Heart right ventricle (tissue), 16 donors: ENCODE results near the gene FRAT2. TPM values are rescaled to one million over a fixed set of nuclear protein-coding genes. Genes with fewer than 3 reads are reported as not detected.

Source experiments
- ATAC-seq, 8 donors: fragments of 200-7000 bp; cut with Tn5 transposase; one replicate each; pipeline ENCODE4 v1.9.1; 2020; ENCODE audit warnings: mild to moderate bottlenecking in 8 of 8, moderate library complexity in 8 of 8, moderate number of reproducible peaks in 1 of 8
- DNase-seq, 2 donors: peaks; one replicate each; pipeline ENCODE4 v3.0.0-alpha.2; 2020
- H3K27ac ChIP-seq, 10 donors: fragments of 200-600 bp; sonication (generic) in 2 of 10; one replicate each; pipeline versions ENCODE4 v1.5.0 to v1.8.0; 2020 to 2022; ENCODE audit warnings: mild to moderate bottlenecking in 3 of 10
- H3K27me3 ChIP-seq, 7 donors: fragments of 200-600 bp; one replicate each; pipeline ENCODE4 v1.8.0; 2021 to 2022; ENCODE audit warnings: mild to moderate bottlenecking in 2 of 7
- H3K36me3 ChIP-seq, 9 donors: fragments of 200-600 bp; sonication (generic) in 1 of 9; one replicate each; pipeline versions ENCODE4 v1.5.0 to v1.8.0; 2020 to 2022; ENCODE audit warnings: mild to moderate bottlenecking in 2 of 9
- H3K4me1 ChIP-seq, 9 donors: fragments of 200-600 bp; sonication (generic) in 1 of 9; one replicate each; pipeline versions ENCODE4 v1.5.0 to v1.8.0; 2020 to 2022; ENCODE audit warnings: mild to moderate bottlenecking in 4 of 9
- H3K4me3 ChIP-seq, 10 donors: fragments of 200-600 bp; sonication (generic) in 2 of 10; one replicate each; pipeline versions ENCODE4 v1.5.0 to v1.8.0; 2020 to 2022; ENCODE audit warnings: mild to moderate bottlenecking in 7 of 10, moderate library complexity in 2 of 10
- H3K9me3 ChIP-seq, 11 donors: fragments of 200-600 bp in 10 of 11; sonication (generic) in 2 of 11; one replicate each; pipeline versions ENCODE4 v1.5.0 to v1.8.0; 2013 to 2022; ENCODE audit warnings: mild to moderate bottlenecking in 2 of 11, control low read depth in 1 of 11, moderate library complexity in 1 of 11
- CTCF ChIP-seq, 9 donors: fragments of 200-600 bp; sonication (generic) in 2 of 9; IDR thresholded peaks; one replicate each; pipeline versions ENCODE4 v1.5.0 to v1.8.0; 2021 to 2022; ENCODE audit warnings: antibody characterized with exemption in 9 of 9, mild to moderate bottlenecking in 5 of 9, moderate library complexity in 1 of 9
- WGBS, 2 donors: extraction: QIAGEN DNeasy Blood & Tissue Kit; methylation state at CpG; one replicate each; pipeline ENCODE4 v1.1.7; 2013; ENCODE audit warnings: inconsistent platforms in 1 of 2; 5-methylcytosine and 5-hydroxymethylcytosine counted together
- intact Hi-C, 10 donors: fragments of 100-400 bp; cut with DNase I; formaldehyde crosslinking; loops; one replicate each; pipeline versions ENCODE4 v1.11.1 to v1.14.2; 2022
- polyA plus RNA-seq, 2 donors: library from polyadenylated mRNA; stranded (reverse); fragments of 200-250 nt; gene quantifications; one replicate each; pipeline ENCODE4 v1.2.3, GENCODE V29; 2013
- total RNA-seq, 10 donors: library from RNA; stranded (reverse); fragmentation: NEBNext Ultra II Directional in 3 of 10; extraction: Animal tissue kit (Norgen Biotek cat#: 25700) in 3 of 10; gene quantifications; one replicate each; pipeline versions ENCODE4 v1.2.1 to v1.2.4, GENCODE V29; 2021 to 2023
- donor health status: Arrhythmogenic right ventricular cardiomyopathy.
- donor health status: ischemic (EF 13 %, LVEDD 7.1; RV severe dilation, severe dysfunction).
- donor health status: healthy with polysubstance abuse.
- donor health status: DM: no; HTN: yes; CAD: no.
- donor health status: DM: no; HTN: no; CAD: no.
- donor health status: ischemic (EF 25% LVEDD 6.9; RV normal size, moderate dysfunction).
- donor health status: ischemic (EF 25% LVEDD 5.7; RV mildly dilated, moderate dysfunction).
- donor health status: healthy.
- donor health status: DM: yes; HTN: yes; CAD: no.
- donor health status: Ischemic cardiomyopathy.
- donor health status: ischemic (EF 35%, LVEDD 5.7; RV mildly dilated, moderate dysfunction).
- donor health status: nonischemic (EF 11% LVEDD 7.7; RV severe dilation, severe dysfunction).
- donor health status: DM: yes; HTN: yes; CAD: no.
- donor health status: PGD.
- donor health status: ischemic (EF 29% LVEDD 5.4; RV normal size, mild dysfunction).
- donor health status: nonischemic (EF 23%, LVEDD 6.1; RV moderate dilation, normal function).

The FRAT2 gene
- total and polyA plus RNA-seq, 12 donors: 2.9 to 11.0 (median 5.1) TPM

GRCh38 chr10:97323501-97323900, 11.0 kb downstream of the FRAT2 start:
- ATAC-seq (no peak), DNase-seq (no peak)
- TF ChIP-seq CTCF (IDR thresholded peaks at IDR 0.05): no peak
- no peaks in the 10 kb centered on the region for H3K9me3 ChIP-seq
- 84 to 91% methylated on average over 4 of the region's 4 CpGs for WGBS, 2 donors
- H3K27ac ChIP-seq: no peak overlapping the region
- intact Hi-C loops: loop anchor here in 1 of 10 donors (5.0 kb wide), 1 partner anchor 36 kb away; no protein-coding TSS in a partner anchor
- H3K4me1 ChIP-seq: peaks cover 6 to 37% (median 25%) of the 10 kb centered on the region in 9 donors
- no peaks in the 10 kb centered on the region for H3K27me3 ChIP-seq
- H3K36me3 ChIP-seq: peaks cover 0 to 8% (median 0%) of the 10 kb centered on the region in 9 donors
- no peak overlapping the region for H3K4me3 ChIP-seq

- ATAC-seq (no peak), DNase-seq (no peak)
- H3K27me3 ChIP-seq: no peaks in the 10 kb centered on the region
- peaks cover 6 to 44% (median 24%) of the 10 kb centered on the region in 9 donors for H3K4me1 ChIP-seq
- peak overlapping the region in 1 of 10 donors; percentile 100 for H3K27ac ChIP-seq
- no peaks in the 10 kb centered on the region for H3K36me3 ChIP-seq
- WGBS, 2 donors: 86 to 93% methylated on average over 3 of the region's 3 CpGs
- intact Hi-C loops: loop anchor here in 3 of 10 donors (1.0 to 5.0 kb wide), 3 partner anchors 11 to 34 kb away; partner anchors contain the start of gene FRAT2 (in 1 of the 3)
- no peaks in the 10 kb centered on the region for H3K9me3 ChIP-seq
- H3K4me3 ChIP-seq: peak overlapping the region in 4 of 10 donors; percentile 75 to 88 (median 80)
- no peak for TF ChIP-seq CTCF (IDR thresholded peaks at IDR 0.05)
Measured at GRCh38 chr10:97321804-97322190, 12.7 kb downstream of the FRAT2 start.

GRCh38 chr10:97321032-97321803, 13.3 kb downstream of the FRAT2 start:
- 24 to 34% methylated on average over 38 of the region's 38 CpGs for WGBS, 2 donors

More at GRCh38 chr10:97321032-97321803, 13.3 kb downstream of the FRAT2 start:
- peak overlapping the region; percentile 51 to 97 (median 84) for H3K4me3 ChIP-seq
- TF ChIP-seq CTCF (IDR thresholded peaks at IDR 0.05): no peak
- no peaks in the 10 kb centered on the region for H3K36me3 ChIP-seq
- ATAC-seq (peak in 3 of 8 donors; percentile 3 to 18 (median 5)), DNase-seq (peak; percentile 34 to 43)
- H3K27me3 ChIP-seq: no peaks in the 10 kb centered on the region
- H3K27ac ChIP-seq: peak overlapping the region in 8 of 10 donors; percentile 4 to 100 (median 98)
- H3K9me3 ChIP-seq: no peaks in the 10 kb centered on the region
- H3K4me1 ChIP-seq: peaks cover 6 to 44% (median 24%) of the 10 kb centered on the region in 9 donors
- intact Hi-C loops: loop anchor here in 3 of 10 donors (1.0 to 5.0 kb wide), 3 partner anchors 11 to 34 kb away; partner anchors contain the start of gene FRAT2 (in 1 of the 3)
